H1 (cell line): ENCODE measurements around the gene AQP12A. TPM values are rescaled to one million over a fixed set of nuclear protein-coding genes. Genes with fewer than 3 reads are reported as not detected.

Experiments
- CTCF ChIA-PET: fragments of 300-600 bp; sonication (Branson Sonifier 250); formaldehyde crosslinking; loops from one replicate; lab custom pipeline; 2021; ENCODE audit not compliant: partially characterized antibody; lab: Charles Lee
- POLR2A ChIA-PET: fragments of 300-600 bp; sonication (Branson Sonifier 250); formaldehyde crosslinking; loops from one replicate; lab custom pipeline; 2021; ENCODE audit warnings: inconsistent platforms; ENCODE audit not compliant: partially characterized antibody; lab: Charles Lee
- DNase-seq, 2 experiments: peaks; one replicate each; pipeline versions ENCODE4 v3.0.0 to v3.0.0-alpha.2; 2010 to 2022; ENCODE audit warnings: low spot score in 2 of 2, low read depth in 1 of 2, mixed read lengths in 1 of 2
- FAIRE-seq: peaks from 2 replicates; lab custom pipeline; 2011; peaks lifted over from hg19 to GRCh38; lab: Jason Lieb, UNC
- H2AFZ ChIP-seq: 2 replicates; pipeline ENCODE4 v1.8.1; 2012; ENCODE audit warnings: low read length, inconsistent platforms
- H2AK5ac ChIP-seq: 2 replicates; pipeline ENCODE4 v1.6.1; 2013; ENCODE audit warnings: low read depth, low read length
- H2BK120ac ChIP-seq: replicated peaks from 2 replicates; pipeline ENCODE3; 2013; ENCODE audit warnings: low read depth, low read length, inconsistent platforms
- H2BK12ac ChIP-seq: 2 replicates; pipeline ENCODE4 v1.6.1; 2013; ENCODE audit warnings: low read depth, low read length
- H2BK15ac ChIP-seq: 2 replicates; pipeline ENCODE4 v1.6.1; 2013; ENCODE audit warnings: low read length
- H2BK20ac ChIP-seq: 2 replicates; pipeline ENCODE4 v1.6.1; 2013; ENCODE audit warnings: low read length
- H2BK5ac ChIP-seq: 2 replicates; pipeline ENCODE4 v1.6.1; 2013; ENCODE audit warnings: low read depth, low read length
- H3K14ac ChIP-seq: 2 replicates; pipeline ENCODE4 v1.6.1; 2013; ENCODE audit warnings: inconsistent platforms; ENCODE audit not compliant: insufficient read length
- H3K18ac ChIP-seq: 2 replicates; pipeline ENCODE4 v1.6.1; 2013; ENCODE audit warnings: low read length; ENCODE audit errors: extremely low read depth
- H3K23ac ChIP-seq: 2 replicates; pipeline ENCODE4 v1.6.1; 2013; ENCODE audit warnings: inconsistent platforms; ENCODE audit not compliant: insufficient read length
- H3K23me2 ChIP-seq: 2 replicates; pipeline ENCODE4 v1.6.1; 2013; ENCODE audit warnings: low read depth, low read length
- H3K27ac ChIP-seq: 2 replicates; pipeline ENCODE4 v1.6.1; 2011; ENCODE audit warnings: low read depth, low read length, inconsistent platforms
- H3K27me3 ChIP-seq, 4 experiments: replicated peaks in 1 of 4; 1 replicate in 1 of 4; 2 replicates in 3 of 4; pipeline versions ENCODE4 v1.6.1 to v1.8.1; 2011 to 2013; ENCODE audit warnings: low read length in 3 of 4, mild to moderate bottlenecking in 3 of 4, inconsistent platforms in 2 of 4, mixed read lengths in 2 of 4, moderate library complexity in 1 of 4; ENCODE audit not compliant: control insufficient read depth in 3 of 4, insufficient read depth in 3 of 4; ENCODE audit errors: extremely low read depth in 1 of 4
- H3K36me3 ChIP-seq, 4 experiments: 2 replicates each; pipeline versions ENCODE4 v1.6.1 to v1.8.1; 2011 to 2013; ENCODE audit warnings: mild to moderate bottlenecking in 4 of 4, low read length in 3 of 4, moderate library complexity in 2 of 4, control low read depth in 1 of 4, inconsistent platforms in 1 of 4; ENCODE audit not compliant: insufficient read depth in 4 of 4, control insufficient read depth in 2 of 4
- H3K4ac ChIP-seq: replicated peaks from 2 replicates; pipeline ENCODE3; 2013; ENCODE audit warnings: low read length, low read depth, mixed read lengths, inconsistent platforms; ENCODE audit not compliant: insufficient read length
- H3K4me1 ChIP-seq, 4 experiments: replicated peaks in 1 of 4; 1 replicate in 1 of 4; 2 replicates in 3 of 4; pipeline versions ENCODE4 v1.6.1 to v1.8.1; 2011 to 2013; ENCODE audit warnings: low read length in 3 of 4, inconsistent platforms in 2 of 4, mixed read lengths in 1 of 4; ENCODE audit not compliant: insufficient read depth in 4 of 4, control insufficient read depth in 3 of 4
- H3K4me2 ChIP-seq, 2 experiments: 2 replicates each; pipeline versions ENCODE4 v1.6.1 to v1.8.1; 2011 to 2013; ENCODE audit warnings: low read depth in 2 of 2, low read length in 2 of 2, control low read depth in 1 of 2, inconsistent platforms in 1 of 2, mild to moderate bottlenecking in 1 of 2; ENCODE audit not compliant: insufficient read depth in 1 of 2
- H3K4me3 ChIP-seq, 4 experiments: fragments of 200-600, 300-600 bp in 1 of 4; sonication (generic), shearing (Covaris generic), sonication (Bioruptor Twin) in 1 of 4; 2 replicates each; pipeline versions ENCODE4 v1.5.1 to v1.8.1; 2011 to 2016; ENCODE audit warnings: low read length in 4 of 4, low read depth in 3 of 4, control low read depth in 2 of 4, inconsistent platforms in 2 of 4, mild to moderate bottlenecking in 2 of 4, mixed read lengths in 1 of 4, moderate library complexity in 1 of 4; ENCODE audit not compliant: insufficient read depth in 2 of 4; ENCODE audit errors: extremely low read depth in 1 of 4
- H3K56ac ChIP-seq: replicated peaks from 2 replicates; pipeline ENCODE3; 2013; ENCODE audit warnings: low read depth, mild to moderate bottlenecking, mixed read lengths, low read length, inconsistent platforms; ENCODE audit not compliant: insufficient read length
- H3K79me1 ChIP-seq: 2 replicates; pipeline ENCODE4 v1.6.1; 2013; ENCODE audit warnings: low read depth, low read length, control low read depth
- H3K79me2 ChIP-seq, 2 experiments: 2 replicates each; pipeline versions ENCODE4 v1.6.1 to v1.8.1; 2012 to 2013; ENCODE audit warnings: low read length in 2 of 2, mild to moderate bottlenecking in 2 of 2, inconsistent platforms in 1 of 2; ENCODE audit not compliant: insufficient read depth in 2 of 2, control insufficient read depth in 1 of 2
- H3K9ac ChIP-seq, 4 experiments: replicated peaks in 1 of 4; 1 replicate in 1 of 4; 2 replicates in 3 of 4; pipeline versions ENCODE4 v1.6.1 to v1.8.1; 2011 to 2013; ENCODE audit warnings: low read depth in 3 of 4, low read length in 3 of 4, control low read depth in 2 of 4, mild to moderate bottlenecking in 2 of 4, moderate library complexity in 2 of 4, inconsistent platforms in 1 of 4; ENCODE audit errors: extremely low read depth in 1 of 4
- H3K9me3 ChIP-seq, 2 experiments: 2 replicates each; pipeline versions ENCODE4 v1.6.1 to v1.8.1; 2012 to 2013; ENCODE audit warnings: mild to moderate bottlenecking in 2 of 2, moderate library complexity in 2 of 2, control low read depth in 1 of 2, inconsistent platforms in 1 of 2, low read depth in 1 of 2, low read length in 1 of 2, mixed read lengths in 1 of 2; ENCODE audit not compliant: insufficient read depth in 2 of 2
- H4K20me1 ChIP-seq, 2 experiments: replicated peaks in 1 of 2; 2 replicates each; pipeline versions ENCODE3 to v1.8.1; 2011 to 2013; ENCODE audit warnings: inconsistent platforms in 2 of 2, low read length in 2 of 2, mild to moderate bottlenecking in 1 of 2; ENCODE audit not compliant: insufficient read depth in 2 of 2, control insufficient read depth in 1 of 2
- H4K5ac ChIP-seq: 2 replicates; pipeline ENCODE4 v1.6.1; 2013; ENCODE audit warnings: low read length, low read depth, mixed read lengths, inconsistent platforms; ENCODE audit not compliant: insufficient read length
- H4K8ac ChIP-seq: 2 replicates; pipeline ENCODE4 v1.8.0; 2013; ENCODE audit warnings: mild to moderate bottlenecking, moderate library complexity, low read length, inconsistent platforms; ENCODE audit not compliant: insufficient read depth; ENCODE audit errors: extremely low read depth
- H4K91ac ChIP-seq: replicated peaks from 2 replicates; pipeline ENCODE3; 2013; ENCODE audit warnings: low read length, mixed read lengths, inconsistent platforms; ENCODE audit not compliant: insufficient read length
- CBX8 ChIP-seq: fragments of 300-800, 300-1000 bp; sonication (generic); IDR thresholded peaks from 2 replicates; pipeline ENCODE4 v1.7.1; 2016; ENCODE audit warnings: low read depth, low read length, borderline replicate concordance
- FOSL1 ChIP-seq: IDR thresholded peaks from 2 replicates; pipeline ENCODE4 v1.6.1; 2011; ENCODE audit warnings: mild to moderate bottlenecking, low read depth, low read length, moderate library complexity; ENCODE audit not compliant: insufficient read depth
- HDAC6 ChIP-seq: IDR thresholded peaks from one replicate; pipeline ENCODE4 v1.7.1; 2012; ENCODE audit warnings: low read depth, mild to moderate bottlenecking, inconsistent platforms, low read length, moderate library complexity
- POLR2A ChIP-seq, 2 experiments: IDR thresholded peaks; 1 replicate in 1 of 2; 2 replicates in 1 of 2; pipeline ENCODE4 v1.6.1; 2011; ENCODE audit warnings: low read depth in 2 of 2, low read length in 2 of 2, mild to moderate bottlenecking in 2 of 2; ENCODE audit errors: control extremely low read depth in 1 of 2
- POLR2AphosphoS5 ChIP-seq: IDR thresholded peaks from 2 replicates; pipeline ENCODE4 v1.6.1; 2011; ENCODE audit warnings: low read depth, low read length
- SP1 ChIP-seq: IDR thresholded peaks from 2 replicates; pipeline ENCODE4 v1.6.1; 2011; ENCODE audit warnings: low read depth, low read length
- SP2 ChIP-seq: IDR thresholded peaks from 2 replicates; pipeline ENCODE4 v1.6.1; 2012; ENCODE audit warnings: mild to moderate bottlenecking, low read length, inconsistent platforms
- TCF12 ChIP-seq: IDR thresholded peaks from 2 replicates; pipeline ENCODE4 v1.6.1; 2011; ENCODE audit warnings: low read depth, mild to moderate bottlenecking, low read length
- WGBS, 2 experiments: shearing (Covaris generic) in 1 of 2; methylation state at CpG; one replicate each; pipeline versions ENCODE4 v1.1.6 to v1.1.7; 2013 to 2015; ENCODE audit warnings: low lambda C conversion rate in 2 of 2, mixed read lengths in 2 of 2, inconsistent platforms in 1 of 2, low coverage in 1 of 2, missing lambda C conversion rate in 1 of 2; ENCODE audit not compliant: insufficient replicate concordance in 2 of 2, insufficient coverage in 1 of 2, insufficient read length in 1 of 2; ENCODE audit errors: extremely low coverage in 1 of 2, missing lambda C conversion rate in 1 of 2; 5-methylcytosine and 5-hydroxymethylcytosine counted together
- polyA plus RNA-seq, 7 experiments: library from polyadenylated mRNA; depleted of rRNA in 3 of 7; stranded (reverse) in 5 of 7; unstranded in 2 of 7; fragments of >200 nt in 5 of 7; fragments of 200-250 nt in 2 of 7; gene quantifications; 1 replicate in 5 of 7; 2 replicates in 1 of 7; 4 replicates in 1 of 7; pipeline versions ENCODE4 v1.2.1 to v1.2.3, GENCODE V29; 2011 to 2013; ENCODE audit warnings: missing spikeins in 2 of 7, mixed read lengths in 2 of 7
- total RNA-seq: library from RNA; stranded (reverse); fragmentation: NEBNext Ultra II Directional; extraction: Animal tissue kit (Norgen Biotek cat#: 25700); gene quantifications from 2 replicates; pipeline ENCODE4 v1.2.1, GENCODE V29; 2021

The AQP12A gene
- total and polyA plus RNA-seq, 2 of the 8 experiments (the other 6 are each of a cell fraction or from before 2014, with no cell fraction given) = not detected

DNA sequence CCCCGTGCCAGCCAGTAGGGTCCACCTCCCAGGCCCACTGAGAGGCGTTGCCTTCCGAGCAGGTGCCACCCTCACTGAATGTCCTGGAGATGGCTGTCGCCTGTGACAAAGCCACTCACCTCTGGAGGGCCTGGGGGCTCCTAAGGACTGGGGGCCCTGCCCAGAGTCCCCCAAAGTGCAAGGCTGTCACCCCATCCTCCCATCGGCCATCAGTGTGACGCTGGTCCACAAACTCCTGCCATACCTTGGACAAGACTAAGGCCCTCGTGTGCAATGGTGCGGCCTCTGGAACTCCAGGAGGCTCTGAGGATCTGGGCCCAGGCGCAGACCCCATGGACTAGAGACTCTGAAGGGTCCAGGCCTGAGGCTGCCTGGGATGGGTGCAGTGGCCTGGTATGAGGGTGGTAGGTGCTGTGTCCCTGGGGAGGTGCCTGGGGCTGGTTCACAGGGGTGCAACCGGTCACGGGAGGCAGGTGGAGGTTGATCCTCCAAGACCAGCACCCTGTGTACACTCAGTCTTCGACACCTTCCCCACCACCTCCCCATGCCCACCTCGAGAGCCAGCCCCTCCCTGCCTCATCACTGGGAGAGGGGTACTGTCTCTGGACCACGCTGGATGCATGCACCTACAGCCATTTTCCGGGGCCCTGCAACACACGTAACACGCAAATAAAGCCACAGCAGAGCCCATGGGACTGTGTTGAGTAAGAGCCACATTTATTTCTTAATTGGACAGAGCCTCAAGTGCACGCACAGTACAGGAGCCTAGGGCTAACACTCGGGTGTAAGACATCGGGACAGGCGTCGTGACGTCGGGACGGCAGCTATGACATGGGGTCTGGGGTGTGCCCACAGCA is 21.6 kb downstream of the AQP12A start:
- Histone ChIP-seq H3K27me3 (no peaks in the 10 kb centered on the region), H3K56ac (no peak overlapping the region), H2BK120ac (no peak overlapping the region), H3K36me3 (peaks cover 7 to 25% (median 12%) of the 10 kb centered on the region in 4 experiments), H4K5ac (no peak overlapping the region), H2BK5ac (no peak overlapping the region), H3K9ac (no peak overlapping the region), H3K4me1 (no peaks in the 10 kb centered on the region; a peak in 1 of 7 replicates), H3K4me3 (no peak overlapping the region), H2AFZ (no peak overlapping the region), H3K18ac (no peak overlapping the region), H4K20me1 (peaks cover 6 to 11% of the 10 kb centered on the region in 2 experiments), H3K79me1 (no peaks in the 10 kb centered on the region), H4K8ac (no peak overlapping the region; the same call in 1 of the 2 replicates), H3K23me2 (no peaks in the 10 kb centered on the region), H2BK15ac (no peak overlapping the region), H3K4me2 (no peak overlapping the region), H2AK5ac (no peak overlapping the region), H3K23ac (no peak overlapping the region), H3K14ac (no peak overlapping the region), H3K27ac (no peak overlapping the region), H2BK12ac (no peak overlapping the region), H3K9me3 (no peaks in the 10 kb centered on the region), H3K4ac (no peak overlapping the region), H4K91ac (no peak overlapping the region), H3K79me2 (no peaks in the 10 kb centered on the region), H2BK20ac (no peak overlapping the region)
- ChIA-PET POLR2A (interaction anchor here (1.3 to 3.1 kb wide), 5 partner anchors 11 to 93 kb away, joined by 3 to 19 read pairs (median 4); no protein-coding TSS in a partner anchor), CTCF (interaction anchor here (0.9 kb wide), 1 partner anchor 239 kb away, joined by 3 read pairs; no protein-coding TSS in a partner anchor)
- FAIRE-seq (no peak), DNase-seq (no peak)
- TF ChIP-seq POLR2AphosphoS5 (no peak; the same call in 1 of the 2 replicates), FOSL1 (no peak), POLR2A (IDR thresholded peaks at IDR 0.05; ENCODE audit: control extremely low read depth in 1 of 2, low read depth in 2 of 2, low read length in 2 of 2) (no peak; a peak in 1 of 3 replicates), SP1 (no peak), CBX8 (no peak), SP2 (no peak), TCF12 (no peak), HDAC6 (no peak)
- 94% methylated on average over 25 of the region's 25 CpGs; no CpG with 5 or more reads in 1 of the 2 experiments for WGBS, 2 experiments
